ENCODE results near the gene MIA2. TPM values are rescaled to one million over a fixed set of nuclear protein-coding genes. Genes with fewer than 3 reads are reported as not detected.
"Not testable (repeated sequence)": the region's sequence is repeated elsewhere in the genome, so short reads cannot be mapped to it uniquely, and the experiment has no call there.

The MIA2 gene
- total and polyA plus RNA-seq, 4 experiments from 2014 or later = 19.0 to 26.7 (median 26.2) TPM

GRCh38 chr14:39324097-39324496 lies 90.4 kb downstream of the MIA2 start:
- H3K27me3 Mint-ChIP-seq = no peaks in the 10 kb centered on the region
- no peaks in the 10 kb centered on the region for H3K27me3 ChIP-seq (ENCODE audit: insufficient read depth, low read length)
- no peak for DNase-seq
- H3K36me3 ChIP-seq (ENCODE audit: insufficient read depth, low read length) = peaks cover 10% of the 10 kb centered on the region
- H3K4me1 ChIP-seq (ENCODE audit: insufficient read depth, low read length) = no peaks in the 10 kb centered on the region
- H3K4me3 Mint-ChIP-seq = no peak overlapping the region
- H3K9me3 Mint-ChIP-seq = no peaks in the 10 kb centered on the region
- ChIA-PET POLR2A (ENCODE audit: partially characterized antibody) (no interaction called here), CTCF (ENCODE audit: partially characterized antibody) (no interaction called here)
- H3K4me3 ChIP-seq (ENCODE audit: low read length in 2 of 2) = no peak overlapping the region
- H3K4me1 Mint-ChIP-seq = peaks cover 0 to 15% (median 7%) of the 10 kb centered on the region in 4 donors
- H3K36me3 Mint-ChIP-seq = peaks cover 55 to 64% of the 10 kb centered on the region in 2 donors
- no peak overlapping the region for H3K27ac Mint-ChIP-seq
- intact Hi-C loops (cut with micrococcal nuclease) = no loop called here
- H3K27ac ChIP-seq (ENCODE audit: low read depth, low read length) = no peak overlapping the region
- H3K9me3 ChIP-seq (ENCODE audit: control insufficient read depth in 1 of 2, low read length in 2 of 2) = no peaks in the 10 kb centered on the region

GRCh38 chr14:39339003-39339402 lies 105.3 kb downstream of the MIA2 start:
- H3K4me1 Mint-ChIP-seq = peaks cover 7 to 16% (median 14%) of the 10 kb centered on the region in 4 donors

GRCh38 chr14:39341126-39341525 lies 107.4 kb downstream of the MIA2 start:
- H3K9me3 ChIP-seq (ENCODE audit: control insufficient read depth in 1 of 2, low read length in 2 of 2); H3K4me3 Mint-ChIP-seq; H3K4me1 ChIP-seq (ENCODE audit: insufficient read depth, low read length); H3K27me3 Mint-ChIP-seq; H3K27ac ChIP-seq (ENCODE audit: low read depth, low read length); DNase-seq; H3K4me3 ChIP-seq (ENCODE audit: low read length in 2 of 2); intact Hi-C loops (cut with micrococcal nuclease); H3K9me3 Mint-ChIP-seq; CTCF ChIA-PET (ENCODE audit: partially characterized antibody); H3K27me3 ChIP-seq (ENCODE audit: insufficient read depth, low read length): not testable (repeated sequence)
- Mint-ChIP-seq H3K4me1 (peaks cover 7 to 19% (median 14%) of the 10 kb centered on the region in 4 donors), H3K36me3 (peaks cover 54% of the 10 kb centered on the region in 2 donors), H3K27ac (peak overlapping the region in 1 of 7 donors; percentile 24)
- POLR2A ChIA-PET (ENCODE audit: partially characterized antibody) = interaction anchor here (1.3 to 1.4 kb wide), 2 partner anchors 91 to 166 kb away, joined by 3 to 4 read pairs; partner anchors contain the start of gene FBXO33
- peaks cover 11% of the 10 kb centered on the region for H3K36me3 ChIP-seq (ENCODE audit: insufficient read depth, low read length)

More at GRCh38 chr14:39339003-39339402, 105.3 kb downstream of the MIA2 start:
- H3K36me3 Mint-ChIP-seq = peaks cover 52 to 53% of the 10 kb centered on the region in 2 donors
- POLR2A ChIA-PET (ENCODE audit: partially characterized antibody) = no interaction called here
- H3K27ac ChIP-seq (ENCODE audit: low read depth, low read length) = no peak overlapping the region
- H3K9me3 Mint-ChIP-seq = peaks cover 0 to 3% (median 0%) of the 10 kb centered on the region in 8 donors
- H3K4me3 Mint-ChIP-seq = no peak overlapping the region
- H3K4me3 ChIP-seq (ENCODE audit: low read length in 2 of 2) = no peak overlapping the region
- H3K27me3 ChIP-seq (ENCODE audit: insufficient read depth, low read length) = no peaks in the 10 kb centered on the region
- peaks cover 6% of the 10 kb centered on the region for H3K4me1 ChIP-seq (ENCODE audit: insufficient read depth, low read length)
- CTCF ChIA-PET (ENCODE audit: partially characterized antibody) = no interaction called here
- peaks cover 7% of the 10 kb centered on the region for H3K36me3 ChIP-seq (ENCODE audit: insufficient read depth, low read length)
- no peaks in the 10 kb centered on the region for H3K9me3 ChIP-seq (ENCODE audit: control insufficient read depth in 1 of 2, low read length in 2 of 2)
- peak overlapping the region in 1 of 7 donors; percentile 7 for H3K27ac Mint-ChIP-seq
- H3K27me3 Mint-ChIP-seq = no peaks in the 10 kb centered on the region
- intact Hi-C loops (cut with micrococcal nuclease) = no loop called here
- DNase-seq = no peak

- intact Hi-C loops (cut with micrococcal nuclease) = no loop called here
- peaks cover 56 to 58% of the 10 kb centered on the region in 2 donors for H3K36me3 Mint-ChIP-seq
- peaks cover 10 to 19% (median 16%) of the 10 kb centered on the region in 4 donors for H3K4me1 Mint-ChIP-seq
- POLR2A ChIA-PET (ENCODE audit: partially characterized antibody) = interaction anchor here (0.8 to 1.2 kb wide), 2 partner anchors 88 to 90 kb away, joined by 3 read pairs; partner anchors contain the start of gene FBXO33
- no peaks in the 10 kb centered on the region for H3K9me3 ChIP-seq (ENCODE audit: control insufficient read depth in 1 of 2, low read length in 2 of 2)
- no peaks in the 10 kb centered on the region for H3K27me3 Mint-ChIP-seq
- H3K27ac Mint-ChIP-seq = peak overlapping the region in 2 of 7 donors; percentile 3 to 32
- H3K36me3 ChIP-seq (ENCODE audit: insufficient read depth, low read length) = peaks cover 17% of the 10 kb centered on the region
- peaks cover 0 to 3% (median 0%) of the 10 kb centered on the region in 8 donors for H3K9me3 Mint-ChIP-seq
- no peaks in the 10 kb centered on the region for H3K27me3 ChIP-seq (ENCODE audit: insufficient read depth, low read length)
- no peak overlapping the region for H3K27ac ChIP-seq (ENCODE audit: low read depth, low read length)
- no peak for DNase-seq
- no peak overlapping the region for H3K4me3 Mint-ChIP-seq
- no peak overlapping the region for H3K4me3 ChIP-seq (ENCODE audit: low read length in 2 of 2)
- H3K4me1 ChIP-seq (ENCODE audit: insufficient read depth, low read length) = peaks cover 6% of the 10 kb centered on the region
- CTCF ChIA-PET (ENCODE audit: partially characterized antibody) = no interaction called here
These were observed 109.1 kb downstream of the MIA2 start for GRCh38 chr14:39342768-39343167.

GRCh38 chr14:39343614-39344013 lies 109.9 kb downstream of the MIA2 start:
- peak overlapping the region in 1 of 8 donors; percentile 7 for H3K4me3 Mint-ChIP-seq
- H3K36me3 Mint-ChIP-seq = peaks cover 57% of the 10 kb centered on the region in 2 donors
- H3K27ac Mint-ChIP-seq = peak overlapping the region in 2 of 7 donors; percentile 28 to 29
- ChIA-PET CTCF (ENCODE audit: partially characterized antibody) (no interaction called here), POLR2A (ENCODE audit: partially characterized antibody) (no interaction called here)
- H3K36me3 ChIP-seq (ENCODE audit: insufficient read depth, low read length) = peaks cover 19% of the 10 kb centered on the region
- peaks cover 0 to 3% (median 0%) of the 10 kb centered on the region in 8 donors for H3K9me3 Mint-ChIP-seq
- no peaks in the 10 kb centered on the region for H3K27me3 ChIP-seq (ENCODE audit: insufficient read depth, low read length)
- no peak overlapping the region for H3K4me3 ChIP-seq (ENCODE audit: low read length in 2 of 2)
- H3K9me3 ChIP-seq (ENCODE audit: control insufficient read depth in 1 of 2, low read length in 2 of 2) = no peaks in the 10 kb centered on the region
- peaks cover 10 to 19% (median 16%) of the 10 kb centered on the region in 4 donors for H3K4me1 Mint-ChIP-seq
- H3K27me3 Mint-ChIP-seq = no peaks in the 10 kb centered on the region
- intact Hi-C loops (cut with micrococcal nuclease) = no loop called here
- peaks cover 6% of the 10 kb centered on the region for H3K4me1 ChIP-seq (ENCODE audit: insufficient read depth, low read length)
- no peak overlapping the region for H3K27ac ChIP-seq (ENCODE audit: low read depth, low read length)
- no peak for DNase-seq

- H3K36me3 ChIP-seq (ENCODE audit: insufficient read depth, low read length) = peaks cover 15% of the 10 kb centered on the region
- H3K9me3 ChIP-seq (ENCODE audit: control insufficient read depth in 1 of 2, low read length in 2 of 2) = no peaks in the 10 kb centered on the region
- Mint-ChIP-seq H3K4me1 (peaks cover 0 to 7% (median 5%) of the 10 kb centered on the region in 4 donors), H3K4me3 (no peak overlapping the region), H3K9me3 (peaks cover 0 to 6% (median 6%) of the 10 kb centered on the region in 8 donors), H3K27me3 (no peaks in the 10 kb centered on the region), H3K36me3 (peaks cover 59 to 64% of the 10 kb centered on the region in 2 donors), H3K27ac (no peak overlapping the region)
- POLR2A ChIA-PET (ENCODE audit: partially characterized antibody) = no interaction called here
- H3K4me1 ChIP-seq (ENCODE audit: insufficient read depth, low read length) = no peaks in the 10 kb centered on the region
- no peaks in the 10 kb centered on the region for H3K27me3 ChIP-seq (ENCODE audit: insufficient read depth, low read length)
- CTCF ChIA-PET (ENCODE audit: partially characterized antibody) = no interaction called here
- DNase-seq = no peak
- intact Hi-C loops (cut with micrococcal nuclease) = no loop called here
- no peak overlapping the region for H3K4me3 ChIP-seq (ENCODE audit: low read length in 2 of 2)
- no peak overlapping the region for H3K27ac ChIP-seq (ENCODE audit: low read depth, low read length)
These were observed 117.2 kb downstream of the MIA2 start for GRCh38 chr14:39350866-39351265.

GRCh38 chr14:39351708-39352107 lies 118.0 kb downstream of the MIA2 start:
- H3K4me3 Mint-ChIP-seq = no peak overlapping the region

More at GRCh38 chr14:39351708-39352107, 118.0 kb downstream of the MIA2 start:
- Mint-ChIP-seq H3K27me3 (no peaks in the 10 kb centered on the region), H3K27ac (no peak overlapping the region), H3K9me3 (peaks cover 0 to 6% (median 6%) of the 10 kb centered on the region in 8 donors), H3K4me1 (peaks cover 3 to 12% (median 9%) of the 10 kb centered on the region in 4 donors), H3K36me3 (peaks cover 59 to 68% of the 10 kb centered on the region in 2 donors)
- intact Hi-C loops (cut with micrococcal nuclease) = no loop called here
- Histone ChIP-seq H3K4me1 (ENCODE audit: insufficient read depth, low read length) (no peaks in the 10 kb centered on the region), H3K4me3 (ENCODE audit: low read length in 2 of 2) (no peak overlapping the region), H3K27ac (ENCODE audit: low read depth, low read length) (no peak overlapping the region), H3K36me3 (ENCODE audit: insufficient read depth, low read length) (peaks cover 9% of the 10 kb centered on the region), H3K9me3 (ENCODE audit: control insufficient read depth in 1 of 2, low read length in 2 of 2) (no peaks in the 10 kb centered on the region), H3K27me3 (ENCODE audit: insufficient read depth, low read length) (no peaks in the 10 kb centered on the region)
- ChIA-PET CTCF (ENCODE audit: partially characterized antibody) (no interaction called here), POLR2A (ENCODE audit: partially characterized antibody) (no interaction called here)
- DNase-seq = no peak

Data from CD4-positive, alpha-beta memory T cell (primary cell).